ENCODE measurements around the gene OSBPL6. TPM values are rescaled to one million over a fixed set of nuclear protein-coding genes. Genes with fewer than 3 reads are reported as not detected.

OSBPL6 gene
- total RNA-seq, 1 donor from 2014 or later = 5.3 TPM

- no peaks in the 10 kb centered on the region for H3K36me3 ChIP-seq (ENCODE audit: control insufficient read depth, insufficient read depth, low read length)
- no peak for TF ChIP-seq CTCF (IDR thresholded peaks at IDR 0.05; ENCODE audit: insufficient read depth, low read length, severe bottlenecking)
- no peaks in the 10 kb centered on the region for H3K27me3 ChIP-seq (ENCODE audit: control insufficient read depth, insufficient read depth, low read length)
- H3K4me3 ChIP-seq (ENCODE audit: low read depth, low read length) = no peak overlapping the region
- DNase-seq (ENCODE audit: low read depth) (no peak), FAIRE-seq (no peak)
Measured at GRCh38 chr2:178223806-178224205, 29.5 kb downstream of the OSBPL6 start.

- Histone ChIP-seq H3K27me3 (ENCODE audit: control insufficient read depth, insufficient read depth, low read length) (no peaks in the 10 kb centered on the region), H3K4me3 (ENCODE audit: low read depth, low read length) (no peak overlapping the region), H3K36me3 (ENCODE audit: control insufficient read depth, insufficient read depth, low read length) (no peaks in the 10 kb centered on the region)
- no peak for FAIRE-seq
- no peak for DNase-seq (ENCODE audit: low read depth)
- TF ChIP-seq CTCF (IDR thresholded peaks at IDR 0.05; ENCODE audit: insufficient read depth, low read length, severe bottlenecking) = no peak
Measured at GRCh38 chr2:178225006-178225805, 30.9 kb downstream of the OSBPL6 start.

- Histone ChIP-seq H3K4me3 (ENCODE audit: low read depth, low read length) (no peak overlapping the region), H3K27me3 (ENCODE audit: control insufficient read depth, insufficient read depth, low read length) (no peaks in the 10 kb centered on the region), H3K36me3 (ENCODE audit: control insufficient read depth, insufficient read depth, low read length) (no peaks in the 10 kb centered on the region)
- no peak for FAIRE-seq
- no peak for TF ChIP-seq CTCF (IDR thresholded peaks at IDR 0.05; ENCODE audit: insufficient read depth, low read length, severe bottlenecking)
- peak; percentile 74 for DNase-seq (ENCODE audit: low read depth)
Measured at GRCh38 chr2:178227187-178227586, 32.9 kb downstream of the OSBPL6 start.

GRCh38 chr2:178229927-178230326 lies 35.6 kb downstream of the OSBPL6 start:
- H3K27me3 ChIP-seq (ENCODE audit: control insufficient read depth, insufficient read depth, low read length) = no peaks in the 10 kb centered on the region
- peak; percentile 44 for DNase-seq (ENCODE audit: low read depth)
- no peak overlapping the region for H3K4me3 ChIP-seq (ENCODE audit: low read depth, low read length)
- TF ChIP-seq CTCF (IDR thresholded peaks at IDR 0.05; ENCODE audit: insufficient read depth, low read length, severe bottlenecking) = no peak
- no peaks in the 10 kb centered on the region for H3K36me3 ChIP-seq (ENCODE audit: control insufficient read depth, insufficient read depth, low read length)
- FAIRE-seq = peak; percentile 68

- H3K36me3 ChIP-seq (ENCODE audit: control insufficient read depth, insufficient read depth, low read length) = no peaks in the 10 kb centered on the region
- no peaks in the 10 kb centered on the region for H3K27me3 ChIP-seq (ENCODE audit: control insufficient read depth, insufficient read depth, low read length)
- DNase-seq (ENCODE audit: low read depth) (peak; percentile 42), FAIRE-seq (no peak)
- H3K4me3 ChIP-seq (ENCODE audit: low read depth, low read length) = no peak overlapping the region
- no peak for TF ChIP-seq CTCF (IDR thresholded peaks at IDR 0.05; ENCODE audit: insufficient read depth, low read length, severe bottlenecking)
Measured at GRCh38 chr2:178230396-178230795, 36.1 kb downstream of the OSBPL6 start.

- DNase-seq (ENCODE audit: low read depth) (peak; percentile 83), FAIRE-seq (no peak)
- no peak for TF ChIP-seq CTCF (IDR thresholded peaks at IDR 0.05; ENCODE audit: insufficient read depth, low read length, severe bottlenecking)
- Histone ChIP-seq H3K27me3 (ENCODE audit: control insufficient read depth, insufficient read depth, low read length) (no peaks in the 10 kb centered on the region), H3K4me3 (ENCODE audit: low read depth, low read length) (no peak overlapping the region), H3K36me3 (ENCODE audit: control insufficient read depth, insufficient read depth, low read length) (no peaks in the 10 kb centered on the region)
Measured at GRCh38 chr2:178233428-178233827, 39.1 kb downstream of the OSBPL6 start.
